NOMO-1 treated with DMSO at 0.1 percent for 48 hours (cell line): ENCODE measurements around the gene MEGF11.
"Not testable (repeated sequence)": the region's sequence is repeated elsewhere in the genome, so short reads cannot be mapped to it uniquely, and the experiment has no call there.

Source experiments
- DNase-seq: peaks from one replicate; lab custom pipeline; 2025; ENCODE audit not compliant: unreplicated experiment; lab: John Stamatoyannopoulos, UW

Gene MEGF11

GRCh38 chr15:65981837-65982626 is 271.5 kb downstream of the MEGF11 start:
- DNase-seq = no peak

DNA sequence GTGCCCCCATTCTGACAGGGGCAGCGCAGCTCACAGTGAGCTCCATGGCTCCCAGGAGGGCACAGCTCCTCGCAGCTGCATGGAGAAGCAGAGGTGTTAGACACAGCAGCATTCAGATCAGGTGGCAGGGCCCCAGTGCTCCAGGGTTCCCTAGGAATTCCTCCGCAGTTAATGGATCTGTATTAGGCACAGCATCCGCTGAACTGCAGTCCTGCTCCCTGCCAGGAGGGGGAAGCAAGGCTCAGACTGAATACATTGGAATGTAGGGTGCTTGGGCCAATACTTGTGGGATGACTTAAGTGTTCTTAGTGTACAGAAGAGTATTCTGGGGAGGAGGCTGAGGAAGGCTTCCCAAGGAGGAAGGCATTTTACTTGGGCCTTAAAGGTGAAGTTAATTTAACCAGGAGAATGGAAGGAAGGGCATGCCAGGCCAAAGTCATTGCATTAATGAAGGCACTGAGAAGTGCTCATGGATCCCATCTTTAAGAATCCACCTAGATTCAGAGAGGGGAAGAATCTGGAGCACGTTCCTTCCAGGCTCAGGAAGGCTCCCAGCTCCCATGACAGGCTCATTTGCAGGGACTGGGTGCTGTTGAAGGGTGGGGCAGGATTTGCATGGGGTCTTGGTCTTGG is 272.6 kb downstream of the MEGF11 start:
- DNase-seq = no peak

DNA sequence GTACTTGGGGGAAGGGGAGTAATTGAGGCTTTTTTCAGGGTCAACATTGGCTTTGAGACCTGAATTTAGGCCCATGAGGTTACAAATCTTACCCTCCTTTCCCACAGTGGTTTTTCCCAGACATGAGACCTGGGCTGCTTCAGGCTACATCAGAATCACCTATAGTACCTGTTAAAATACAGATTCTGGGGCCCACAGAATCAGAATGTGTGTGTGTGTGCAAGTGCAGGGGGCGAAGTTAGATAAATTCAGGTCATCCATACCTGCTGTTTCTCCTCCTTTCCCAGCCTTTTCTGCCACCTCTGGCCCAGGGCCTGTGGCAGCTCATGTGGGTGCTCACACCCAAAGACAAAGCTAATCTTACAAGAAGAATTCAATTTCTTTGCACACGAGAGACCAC is 273.7 kb downstream of the MEGF11 start:
- no peak for DNase-seq

- DNase-seq = no peak
Measured at GRCh38 chr15:65979316-65979715, 274.2 kb downstream of the MEGF11 start.

DNA sequence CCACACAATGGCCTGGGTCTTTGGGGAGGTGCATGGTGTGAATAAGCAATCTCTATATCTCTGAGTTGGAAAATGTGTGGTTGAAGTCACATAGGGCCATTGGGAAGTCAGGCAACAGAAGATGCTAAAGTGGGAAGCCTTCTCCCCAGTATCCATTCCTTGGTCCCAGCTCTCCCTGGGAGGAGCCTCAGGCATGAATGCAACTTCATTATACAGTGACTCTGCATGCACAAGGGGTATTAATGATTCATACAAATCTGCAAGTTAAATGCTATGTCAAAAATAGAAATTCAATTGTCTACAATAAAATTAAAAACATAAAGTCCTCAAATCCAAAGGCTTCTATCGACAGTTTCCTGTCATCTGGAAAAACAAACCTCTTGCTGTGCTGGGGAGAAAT is 275.4 kb downstream of the MEGF11 start:
- DNase-seq = no peak

DNA sequence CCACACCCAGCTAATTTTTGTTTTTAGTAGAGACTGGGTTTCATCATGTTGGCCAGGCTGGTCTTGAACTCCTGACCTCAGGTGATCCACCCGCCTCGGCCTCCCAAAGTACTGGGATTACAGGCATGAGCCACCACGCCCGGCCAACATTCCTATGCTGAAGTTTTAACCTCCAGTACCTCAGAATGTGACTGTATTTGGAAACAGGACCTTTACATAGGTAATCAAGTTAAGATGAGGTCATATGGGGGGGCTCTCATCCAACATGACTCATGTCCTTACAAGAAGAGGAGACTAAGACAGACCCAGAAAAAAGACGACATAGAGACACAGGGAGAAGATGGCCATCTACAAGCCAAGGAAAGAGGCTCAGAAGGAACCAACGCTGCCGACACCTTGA is 277.4 kb downstream of the MEGF11 start:
- not testable (repeated sequence) for DNase-seq

GRCh38 chr15:65971741-65971995 is 281.9 kb downstream of the MEGF11 start:
- no peak for DNase-seq

GRCh38 chr15:65970937-65971740 is 282.4 kb downstream of the MEGF11 start:
- DNase-seq = no peak

DNA sequence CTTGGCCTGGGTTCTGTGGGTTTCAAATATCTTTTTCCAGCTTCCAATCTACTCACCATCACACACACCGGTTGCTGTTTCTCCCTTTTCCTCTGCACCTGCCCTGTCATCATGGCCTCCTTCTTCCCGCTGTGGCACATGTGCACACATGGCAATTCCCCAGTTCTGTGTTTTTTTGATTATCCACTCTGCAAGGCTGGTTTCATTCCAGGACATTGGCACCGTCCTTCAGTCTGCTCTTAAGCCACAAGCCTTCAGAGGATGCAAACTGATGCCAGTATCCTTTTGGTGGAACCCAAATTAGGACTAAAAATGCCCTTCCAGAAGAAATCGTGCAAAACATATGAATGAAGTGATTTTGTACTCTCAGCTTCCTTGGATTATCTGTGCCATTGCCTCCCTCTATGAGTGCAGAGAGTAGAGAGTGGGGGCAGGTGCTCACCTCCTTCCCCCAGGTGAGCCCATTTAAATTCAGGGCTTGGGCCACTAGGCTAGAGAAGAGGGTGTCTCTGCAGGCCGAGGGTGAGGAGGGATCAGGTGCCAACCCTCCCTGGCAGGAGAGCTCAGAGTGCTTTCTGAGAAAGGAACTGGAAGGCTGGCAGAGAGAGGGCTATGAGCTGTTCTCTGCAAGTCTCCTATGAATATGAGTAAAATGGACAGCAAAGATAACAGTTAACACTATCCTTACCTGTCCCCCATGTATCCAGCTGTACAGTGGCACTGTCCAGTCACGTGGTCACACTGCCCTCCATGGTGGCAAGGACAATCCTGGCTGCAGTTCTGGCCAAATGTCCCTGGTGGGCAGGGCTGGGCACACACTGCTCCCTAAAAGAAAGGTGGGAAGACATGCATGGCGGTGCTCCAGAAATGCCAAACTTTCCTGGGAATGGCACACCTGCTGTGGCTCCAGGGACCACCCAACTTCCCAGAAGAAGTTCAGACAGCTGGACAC is 283.4 kb downstream of the MEGF11 start:
- DNase-seq = no peak

GRCh38 chr15:65968511-65968910 is 285.0 kb downstream of the MEGF11 start:
- no peak for DNase-seq

DNA sequence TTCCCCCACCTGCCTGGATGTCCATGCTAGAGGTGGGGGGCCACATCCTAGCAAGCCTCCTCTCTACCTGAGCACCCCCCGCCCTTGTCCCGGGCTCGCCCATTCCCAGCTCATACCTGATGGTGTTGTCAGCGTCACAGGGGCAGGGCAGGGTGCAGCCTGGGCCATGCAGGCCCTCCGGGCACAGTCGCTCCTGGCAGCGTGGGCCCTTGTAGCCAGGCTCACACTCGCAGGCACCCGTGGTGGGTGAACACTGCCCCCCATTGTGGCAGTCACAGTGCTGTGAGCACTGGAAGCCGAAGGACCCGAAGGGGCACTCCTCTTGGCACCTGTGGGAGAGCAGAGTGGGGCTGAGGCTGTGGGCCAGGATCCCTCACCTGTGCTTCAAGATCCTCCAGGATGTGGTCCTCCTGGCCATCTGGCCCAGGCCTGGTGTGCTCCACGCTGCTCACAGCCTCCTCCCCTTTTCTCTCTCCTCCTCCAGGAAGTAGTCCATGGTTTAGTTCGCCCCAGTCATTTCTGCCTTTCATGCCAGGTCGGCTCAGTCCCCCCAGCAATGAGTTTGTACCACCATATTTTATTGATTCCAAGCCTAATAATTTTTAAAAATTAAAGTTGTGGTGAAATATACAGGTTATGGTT is 288.6 kb downstream of the MEGF11 start:
- DNase-seq = no peak

DNA sequence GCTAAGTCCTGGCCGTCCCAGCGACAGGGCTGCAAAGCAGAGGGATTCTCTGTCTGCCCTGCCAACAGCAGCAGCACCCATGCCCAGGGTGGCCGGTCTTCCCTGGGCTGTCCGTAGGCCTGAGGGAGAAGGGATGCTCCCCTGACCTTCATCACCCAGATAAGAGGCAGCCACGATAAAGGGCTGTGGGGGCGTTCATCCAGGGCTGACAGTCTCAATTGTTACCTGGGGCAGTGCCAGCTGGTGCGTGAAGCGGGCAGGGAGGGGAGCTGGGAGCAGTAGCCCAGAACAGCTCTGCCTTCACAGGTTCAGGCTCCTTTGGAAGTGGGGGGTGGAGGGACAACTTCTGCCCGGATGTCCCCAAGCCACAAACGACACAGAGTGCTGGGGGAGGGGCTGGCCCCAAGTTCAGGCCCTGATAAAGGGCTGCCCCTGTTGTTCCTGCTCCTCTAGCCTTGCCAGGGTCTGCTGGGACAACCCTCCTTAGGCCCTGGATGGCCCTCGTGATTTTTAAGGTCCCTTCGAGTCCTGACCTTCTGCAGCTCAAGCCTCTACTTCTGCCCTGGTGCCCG is 289.6 kb downstream of the MEGF11 start:
- no peak for DNase-seq

DNA sequence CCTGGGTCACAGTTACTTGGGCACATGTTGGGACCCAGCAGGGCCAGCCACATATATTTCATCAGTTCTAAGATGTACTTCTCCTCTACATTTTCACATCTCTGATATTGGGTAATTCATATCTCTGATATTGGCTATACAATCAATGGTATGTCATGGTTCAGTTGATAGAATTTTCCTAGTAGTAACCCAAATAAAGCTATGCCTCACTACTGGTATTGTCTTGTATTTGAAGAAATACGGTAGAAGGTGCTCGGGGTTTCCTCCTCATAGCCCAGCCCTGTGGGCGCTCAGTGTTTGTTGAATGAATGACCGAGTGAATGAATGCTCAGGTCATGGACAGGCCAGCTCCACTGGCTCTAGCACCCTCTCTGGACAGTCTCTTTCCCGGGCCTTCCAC is 290.2 kb downstream of the MEGF11 start:
- DNase-seq = no peak

- DNase-seq = no peak
Measured at GRCh38 chr15:65962187-65962586, 291.4 kb downstream of the MEGF11 start.

DNA sequence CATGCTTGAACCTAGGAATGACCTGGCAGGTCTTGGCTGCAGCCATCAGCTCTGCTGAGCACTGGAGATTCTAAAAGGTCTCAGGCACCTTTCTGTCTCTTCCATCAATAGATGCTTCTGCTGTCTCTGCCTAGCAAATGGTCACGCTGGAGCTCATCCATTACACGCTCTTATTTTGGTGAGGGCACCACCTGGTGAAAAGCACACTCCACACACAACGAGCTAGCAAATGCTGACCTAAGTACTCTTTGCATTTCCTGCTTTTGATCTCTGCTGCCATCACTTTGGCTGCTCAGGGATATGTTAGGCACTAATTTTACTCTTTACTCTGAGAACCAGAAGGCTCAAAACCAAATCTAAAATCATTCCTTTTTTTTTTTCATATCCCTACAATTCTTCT is 293.0 kb downstream of the MEGF11 start:
- no peak for DNase-seq

- DNase-seq = no peak
Measured at GRCh38 chr15:65958835-65959234, 294.7 kb downstream of the MEGF11 start.

DNA sequence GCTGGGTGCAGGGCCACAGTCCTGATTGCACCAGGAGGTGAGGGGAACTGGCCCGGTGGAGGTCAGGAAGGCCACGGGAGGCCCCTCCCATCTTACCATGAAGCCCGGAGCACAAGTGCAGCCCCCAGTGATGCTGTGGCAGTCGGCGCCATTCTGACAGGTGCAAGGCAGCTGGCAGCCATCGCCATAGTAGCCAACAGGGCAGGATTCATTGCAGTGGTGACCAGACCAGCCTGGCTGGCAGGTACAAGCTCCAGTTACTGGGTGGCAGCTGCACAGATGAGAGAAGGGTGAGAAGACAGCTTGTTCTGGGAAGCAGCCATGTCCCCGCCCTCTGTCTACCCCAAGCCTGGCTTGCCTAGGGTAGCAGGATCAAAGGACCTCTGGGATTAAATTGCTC is 296.1 kb downstream of the MEGF11 start:
- no peak for DNase-seq

- DNase-seq = no peak
Measured at GRCh38 chr15:65956899-65957298, 296.7 kb downstream of the MEGF11 start.

DNA sequence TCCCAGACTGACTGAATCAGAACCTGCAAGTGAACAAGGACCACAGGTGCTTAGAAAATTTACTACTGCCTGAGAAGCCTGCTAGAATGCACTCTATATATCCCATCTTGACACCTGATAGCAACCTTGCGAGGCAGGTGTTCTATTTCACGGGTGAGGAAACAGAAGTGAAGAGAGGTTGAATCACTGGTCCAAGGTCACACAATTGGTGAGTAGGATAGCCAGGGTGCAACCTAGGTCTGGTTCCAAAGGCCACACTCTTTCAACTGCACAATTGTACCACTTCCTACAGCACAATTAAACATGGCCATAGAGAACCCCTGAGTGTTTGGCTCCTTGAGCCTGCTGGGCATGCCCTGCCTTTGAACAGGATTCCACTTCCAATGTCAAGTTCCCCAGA is 297.2 kb downstream of the MEGF11 start:
- DNase-seq = no peak

- DNase-seq = no peak
Measured at GRCh38 chr15:65954289-65954741, 299.2 kb downstream of the MEGF11 start.
